ENCODE results near the gene PSMA5.

PSMA5 gene

GRCh38 chr1:109426281-109427170, at the start of gene PSMA5 (continued):
- TF ChIP-seq ZBTB11 (tag by site-specific recombination; conservative IDR thresholded peaks at IDR 0.05; ENCODE audit: low read depth) (peak; percentile 80), ZNF558 (tag by site-specific recombination; IDR thresholded peaks at IDR 0.05) (peak; percentile 27; the same call in 1 of the 2 replicates), OSR2 (tag by site-specific recombination; IDR thresholded peaks at IDR 0.05) (0 out of 2 replicates have a peak, but pooled peaks have one; percentile 1), KLF17 (tag by site-specific recombination; IDR thresholded peaks at IDR 0.05) (no peak), ZNF544 (tag by site-specific recombination; IDR thresholded peaks at IDR 0.05) (no peak), WT1 (tag by site-specific recombination; IDR thresholded peaks at IDR 0.05) (0 out of 2 replicates have a peak, but pooled peaks have one; percentile 16), ZNF184 (tag by site-specific recombination; IDR thresholded peaks at IDR 0.05) (no peak), PRDM6 (tag by site-specific recombination; IDR thresholded peaks at IDR 0.05) (no peak), ZNF157 (tag by site-specific recombination; IDR thresholded peaks at IDR 0.05) (no peak), ZNF785 (tag by site-specific recombination; IDR thresholded peaks at IDR 0.05) (no peak), ZNF747 (tag by site-specific recombination; IDR thresholded peaks at IDR 0.05) (no peak), ZNF302 (tag by site-specific recombination; IDR thresholded peaks at IDR 0.05; ENCODE audit: low read depth) (no peak), GFI1B (tag by site-specific recombination; IDR thresholded peaks at IDR 0.05) (no peak), TRIM28 (IDR thresholded peaks at IDR 0.05; ENCODE audit: borderline replicate concordance, low read length) (no peak), ZNF670 (tag by site-specific recombination; IDR thresholded peaks at IDR 0.05; ENCODE audit: low read depth) (no peak), ZBTB20 (tag by site-specific recombination; IDR thresholded peaks at IDR 0.05) (peak; percentile 94), ZNF580 (tag by site-specific recombination; IDR thresholded peaks at IDR 0.05) (no peak; the same call in 1 of the 2 replicates), ZNF211 (tag by site-specific recombination; IDR thresholded peaks at IDR 0.05; ENCODE audit: low read depth) (no peak), KLF9 (tag by site-specific recombination; IDR thresholded peaks at IDR 0.05; ENCODE audit: low read depth) (0 out of 2 replicates have a peak, but pooled peaks have one; percentile 4), ZEB2 (tag by site-specific recombination; IDR thresholded peaks at IDR 0.05) (no peak), ZNF24 (tag by site-specific recombination; IDR thresholded peaks at IDR 0.05) (peak; percentile 35; the same call in 1 of the 2 replicates), ZNF341 (tag by site-specific recombination; IDR thresholded peaks at IDR 0.05; ENCODE audit: low read depth) (peak; percentile 24; the same call in 1 of the 2 replicates), ZSCAN18 (tag by site-specific recombination; IDR thresholded peaks at IDR 0.05) (no peak; the same call in 1 of the 2 replicates), FEZF1 (tag by site-specific recombination; IDR thresholded peaks at IDR 0.05) (no peak; the same call in 1 of the 2 replicates), ZNF530 (tag by site-specific recombination; IDR thresholded peaks at IDR 0.05; ENCODE audit: low read depth) (no peak), ZNF624 (tag by site-specific recombination; IDR thresholded peaks at IDR 0.05) (no peak), ZBTB1 (tag by site-specific recombination; IDR thresholded peaks at IDR 0.05) (no peak), ZNF658 (tag by site-specific recombination; IDR thresholded peaks at IDR 0.05) (no peak), ZBTB10 (tag by site-specific recombination; IDR thresholded peaks at IDR 0.05) (no peak; the same call in 1 of the 2 replicates), KLF10 (tag by site-specific recombination; IDR thresholded peaks at IDR 0.05) (no peak; the same call in 1 of the 2 replicates)

All from HEK293 (cell line).